ENCODE measurements around the gene EFHC1. TPM values are rescaled to one million over a fixed set of nuclear protein-coding genes. Genes with fewer than 3 reads are reported as not detected.

EFHC1 gene
- total RNA-seq, 1 experiment from 2014 or later: 26.9 TPM

GRCh38 chr6:52538252-52538900 is 118.2 kb downstream of the EFHC1 start:
- Mint-ChIP-seq H3K4me3 (ENCODE audit: unreplicated experiment) (peak overlapping the region; percentile 35), H3K36me3 (ENCODE audit: insufficient read depth, unreplicated experiment) (peaks cover 12% of the 10 kb centered on the region), H3K9me3 (ENCODE audit: unreplicated experiment) (no peaks in the 10 kb centered on the region), H3K27ac (ENCODE audit: low read depth, unreplicated experiment) (peak overlapping the region; percentile 26), H3K27me3 (ENCODE audit: insufficient read depth, unreplicated experiment) (no peaks in the 10 kb centered on the region), H3K4me1 (ENCODE audit: insufficient read depth, unreplicated experiment) (peaks cover 51% of the 10 kb centered on the region)
- DNase-seq (ENCODE audit: unreplicated experiment): peak; percentile 44
- ChIA-PET CTCF (interaction anchor here (1.6 kb wide), 1 partner anchor 11 kb away, joined by 5 read pairs; no protein-coding TSS in a partner anchor), POLR2A (interaction anchor here (0.7 to 1.0 kb wide), 4 partner anchors 31 to 114 kb away, joined by 3 read pairs; no protein-coding TSS in a partner anchor)
- BruUV-seq (replicated peaks): no TSS peak
- TF ChIP-seq CTCF (IDR thresholded peaks at IDR 0.05; ENCODE audit: unreplicated experiment): no peak
- intact Hi-C loops (cut with micrococcal nuclease): no loop called here

- no peak for DNase-seq (ENCODE audit: unreplicated experiment)
- CTCF ChIA-PET: no interaction called here
- intact Hi-C loops (cut with micrococcal nuclease): no loop called here
- TF ChIP-seq CTCF (IDR thresholded peaks at IDR 0.05; ENCODE audit: unreplicated experiment): no peak
- POLR2A ChIA-PET: interaction anchor here (0.6 to 0.8 kb wide), 3 partner anchors 32 to 115 kb away, joined by 3 read pairs; no protein-coding TSS in a partner anchor
- no peaks in the 10 kb centered on the region for H3K27me3 Mint-ChIP-seq (ENCODE audit: insufficient read depth, unreplicated experiment)
- H3K27ac Mint-ChIP-seq (ENCODE audit: low read depth, unreplicated experiment): peak overlapping the region; percentile 26
- BruUV-seq (replicated peaks): no TSS peak
- peaks cover 57% of the 10 kb centered on the region for H3K4me1 Mint-ChIP-seq (ENCODE audit: insufficient read depth, unreplicated experiment)
- no peaks in the 10 kb centered on the region for H3K9me3 Mint-ChIP-seq (ENCODE audit: unreplicated experiment)
- peaks cover 12% of the 10 kb centered on the region for H3K36me3 Mint-ChIP-seq (ENCODE audit: insufficient read depth, unreplicated experiment)
- H3K4me3 Mint-ChIP-seq (ENCODE audit: unreplicated experiment): peak overlapping the region; percentile 35
Observed at GRCh38 chr6:52538901-52539354, 118.8 kb downstream of the EFHC1 start.

- no peak for DNase-seq (ENCODE audit: unreplicated experiment)
- Mint-ChIP-seq H3K27ac (ENCODE audit: low read depth, unreplicated experiment) (no peak overlapping the region), H3K4me3 (ENCODE audit: unreplicated experiment) (no peak overlapping the region), H3K36me3 (ENCODE audit: insufficient read depth, unreplicated experiment) (peaks cover 12% of the 10 kb centered on the region), H3K27me3 (ENCODE audit: insufficient read depth, unreplicated experiment) (no peaks in the 10 kb centered on the region), H3K9me3 (ENCODE audit: unreplicated experiment) (no peaks in the 10 kb centered on the region), H3K4me1 (ENCODE audit: insufficient read depth, unreplicated experiment) (peaks cover 64% of the 10 kb centered on the region)
- CTCF ChIA-PET: interaction anchor here (0.6 kb wide), 1 partner anchor 31 kb away, joined by 3 read pairs; no protein-coding TSS in a partner anchor
- no TSS peak for BruUV-seq (replicated peaks)
- TF ChIP-seq CTCF (IDR thresholded peaks at IDR 0.05; ENCODE audit: unreplicated experiment): no peak
- POLR2A ChIA-PET: interaction anchor here (0.6 kb wide), 1 partner anchor 31 kb away, joined by 3 read pairs; no protein-coding TSS in a partner anchor
- intact Hi-C loops (cut with micrococcal nuclease): no loop called here
Observed at GRCh38 chr6:52539607-52540006, 119.5 kb downstream of the EFHC1 start.

GRCh38 chr6:52540286-52540902 is 120.3 kb downstream of the EFHC1 start:
- no peaks in the 10 kb centered on the region for H3K9me3 Mint-ChIP-seq (ENCODE audit: unreplicated experiment)
- H3K4me1 Mint-ChIP-seq (ENCODE audit: insufficient read depth, unreplicated experiment): peaks cover 64% of the 10 kb centered on the region
- no peak overlapping the region for H3K27ac Mint-ChIP-seq (ENCODE audit: low read depth, unreplicated experiment)
- no peaks in the 10 kb centered on the region for H3K27me3 Mint-ChIP-seq (ENCODE audit: insufficient read depth, unreplicated experiment)
- intact Hi-C loops (cut with micrococcal nuclease): no loop called here
- CTCF ChIA-PET: interaction anchor here (0.6 to 0.7 kb wide), 2 partner anchors 24 to 32 kb away, joined by 3 to 6 read pairs; no protein-coding TSS in a partner anchor
- H3K36me3 Mint-ChIP-seq (ENCODE audit: insufficient read depth, unreplicated experiment): peaks cover 11% of the 10 kb centered on the region
- BruUV-seq (replicated peaks): no TSS peak
- POLR2A ChIA-PET: no interaction called here
- H3K4me3 Mint-ChIP-seq (ENCODE audit: unreplicated experiment): no peak overlapping the region
- no peak for TF ChIP-seq CTCF (IDR thresholded peaks at IDR 0.05; ENCODE audit: unreplicated experiment)
- DNase-seq (ENCODE audit: unreplicated experiment): no peak

Measured in MCF 10A (cell line).